Calu3 (cell line): ENCODE data around the gene NEURL1. TPM values are rescaled to one million over a fixed set of nuclear protein-coding genes. Genes with fewer than 3 reads are reported as not detected.

Experiments
- Bru-seq: library from RNA; stranded (reverse); fragments of 400-500 nt; gene quantifications from one replicate; lab custom pipeline; 2021; lab: Mats Ljungman, UMichigan
- BruChase-seq, 2 experiments: library from RNA; stranded (reverse); fragments of 400-500 nt; gene quantifications; one replicate each; lab custom pipeline; 2021; lab: Mats Ljungman, UMichigan
- BruUV-seq: library from RNA; stranded (reverse); fragments of 400-500 nt; replicated peaks from 2 replicates; lab custom pipeline; 2021; lab: Mats Ljungman, UMichigan
- CTCF ChIA-PET: fragments of 300-600 bp; sonication (Branson Sonifier 250); formaldehyde crosslinking; loops from one replicate; lab custom pipeline; 2022; ENCODE audit warnings: antibody characterized with exemption; lab: Charles Lee
- DNase-seq: peaks from one replicate; pipeline ENCODE4 v3.0.0; 2022
- H3K27ac Mint-ChIP-seq: one replicate; pipeline ENCODE4 v1.8.0; 2022; ENCODE audit warnings: mixed read lengths; ENCODE audit not compliant: unreplicated experiment
- H3K27me3 Mint-ChIP-seq: one replicate; pipeline ENCODE4 v1.8.0; 2022; ENCODE audit warnings: mixed read lengths; ENCODE audit not compliant: unreplicated experiment
- H3K36me3 Mint-ChIP-seq: one replicate; pipeline ENCODE4 v1.8.0; 2022; ENCODE audit warnings: mild to moderate bottlenecking, moderate library complexity, mixed read lengths; ENCODE audit not compliant: insufficient read depth, unreplicated experiment
- H3K4me1 Mint-ChIP-seq: one replicate; pipeline ENCODE4 v1.8.0; 2022; ENCODE audit warnings: mild to moderate bottlenecking, low read depth, mixed read lengths; ENCODE audit not compliant: unreplicated experiment
- H3K4me3 Mint-ChIP-seq: one replicate; pipeline ENCODE4 v1.8.0; 2022; ENCODE audit warnings: mild to moderate bottlenecking, low read depth, moderate library complexity, mixed read lengths; ENCODE audit not compliant: unreplicated experiment
- H3K9me3 Mint-ChIP-seq: one replicate; pipeline ENCODE4 v1.8.0; 2022; ENCODE audit warnings: low read depth, mixed read lengths; ENCODE audit not compliant: unreplicated experiment
- CTCF ChIP-seq: fragments of 200-600 bp; IDR thresholded peaks from one replicate; pipeline ENCODE4 v1.8.0; 2022; ENCODE audit warnings: antibody characterized with exemption; ENCODE audit not compliant: unreplicated experiment
- intact Hi-C: fragments of 100-400 bp; cut with micrococcal nuclease; formaldehyde crosslinking; loops from one replicate; pipeline ENCODE4 v1.10.0; 2022; ENCODE audit not compliant: unreplicated experiment
- long read RNA-seq: library from polyadenylated mRNA; stranded (forward); transcript quantifications from one replicate; pipeline ENCODE4 v2.0.0, GENCODE V29; 2022
- total RNA-seq: library from RNA; stranded (reverse); gene quantifications from 2 replicates; pipeline ENCODE4 v1.2.3, GENCODE V29; 2022

The NEURL1 gene, protein sequence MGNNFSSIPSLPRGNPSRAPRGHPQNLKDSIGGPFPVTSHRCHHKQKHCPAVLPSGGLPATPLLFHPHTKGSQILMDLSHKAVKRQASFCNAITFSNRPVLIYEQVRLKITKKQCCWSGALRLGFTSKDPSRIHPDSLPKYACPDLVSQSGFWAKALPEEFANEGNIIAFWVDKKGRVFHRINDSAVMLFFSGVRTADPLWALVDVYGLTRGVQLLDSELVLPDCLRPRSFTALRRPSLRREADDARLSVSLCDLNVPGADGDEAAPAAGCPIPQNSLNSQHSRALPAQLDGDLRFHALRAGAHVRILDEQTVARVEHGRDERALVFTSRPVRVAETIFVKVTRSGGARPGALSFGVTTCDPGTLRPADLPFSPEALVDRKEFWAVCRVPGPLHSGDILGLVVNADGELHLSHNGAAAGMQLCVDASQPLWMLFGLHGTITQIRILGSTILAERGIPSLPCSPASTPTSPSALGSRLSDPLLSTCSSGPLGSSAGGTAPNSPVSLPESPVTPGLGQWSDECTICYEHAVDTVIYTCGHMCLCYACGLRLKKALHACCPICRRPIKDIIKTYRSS
- 0.22 TPM in 1 of 2 replicates, not detected in the other for total RNA-seq
- Bru-seq, nascent RNA = percentile 9 among the genes with signal in this experiment
- BruChase-seq, experiment 1, labeled RNA remaining after a 6-hour chase = percentile 6 among the genes with signal in this experiment
- BruChase-seq, experiment 2, labeled RNA remaining after a 2-hour chase = percentile 3 among the genes with signal in this experiment
- long read RNA-seq, partial matches to known transcripts = 0 of 1 reads
- long read RNA-seq, other reads (novel, unspliced or antisense) = 1 of 1 reads

DNA sequence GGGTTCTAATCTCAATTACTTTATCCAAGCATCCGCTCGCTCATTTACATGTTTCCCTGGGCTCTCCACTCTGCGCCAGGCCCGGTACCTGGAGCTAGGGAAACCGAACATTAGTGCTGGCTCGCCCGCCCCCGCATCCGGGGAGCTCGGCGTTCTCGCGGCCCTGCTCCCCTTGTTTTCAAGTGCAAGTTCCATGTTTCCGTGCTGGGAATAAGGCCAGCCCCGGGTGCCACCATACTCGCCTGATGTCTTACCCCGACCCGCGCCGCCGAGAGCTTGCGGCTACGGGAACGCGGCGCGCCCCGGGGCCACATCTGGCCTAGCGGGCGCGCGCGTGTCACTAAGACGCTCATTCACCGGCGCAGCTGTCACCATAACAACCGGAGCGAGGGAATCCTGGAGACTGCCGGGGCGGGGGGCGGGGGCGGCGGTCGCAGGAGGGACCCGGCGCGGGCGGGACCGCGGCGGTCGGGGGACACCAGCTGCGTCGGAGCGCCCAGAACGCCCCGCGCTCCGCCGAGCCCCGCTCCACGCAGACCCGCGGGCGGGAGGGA is at the start of gene NEURL1:
Gene NEURL1, plus strand, starts transcription at position 344 of the 554 bp plus-strand sequence. CDS start 683 bp downstream, outside the sequence.
- H3K4me1 Mint-ChIP-seq = peaks cover 22% of the 10 kb centered on the region
- no peaks in the 10 kb centered on the region for H3K9me3 Mint-ChIP-seq
- peaks cover 64% of the 10 kb centered on the region for H3K27me3 Mint-ChIP-seq
- CTCF ChIA-PET = interaction anchor here (0.6 kb wide), 1 partner anchor 28 kb away, joined by 4 read pairs; no protein-coding TSS in a partner anchor
- no peak for TF ChIP-seq CTCF
- no peaks in the 10 kb centered on the region for H3K36me3 Mint-ChIP-seq
- no TSS peak for BruUV-seq
- DNase-seq = no peak
- H3K27ac Mint-ChIP-seq = no peak within 1 kb of the TSS
- intact Hi-C loops = no loop called here
- H3K4me3 Mint-ChIP-seq = peak within 1 kb of the TSS; percentile 67

DNA sequence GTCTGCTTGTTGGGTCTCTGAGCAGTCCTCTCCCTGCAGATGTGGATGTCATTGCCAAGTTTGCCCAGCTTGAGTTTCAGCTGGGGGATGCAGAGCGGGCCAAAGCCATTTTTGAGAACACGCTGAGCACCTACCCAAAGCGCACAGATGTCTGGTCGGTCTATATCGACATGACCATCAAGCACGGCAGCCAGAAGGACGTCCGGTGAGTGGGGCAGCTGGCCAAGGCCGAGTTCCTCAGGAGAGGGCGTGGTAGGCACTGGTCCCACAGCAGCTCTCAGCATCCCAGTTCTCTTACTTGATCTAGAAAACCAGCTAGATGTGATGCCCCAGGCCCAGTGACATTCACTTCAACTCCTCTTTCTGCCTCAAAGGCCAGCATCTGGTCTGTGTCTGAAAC is 49.0 kb upstream of the NEURL1 start:
- Mint-ChIP-seq H3K9me3 (no peaks in the 10 kb centered on the region), H3K27me3 (no peaks in the 10 kb centered on the region), H3K36me3 (peaks cover 27% of the 10 kb centered on the region), H3K27ac (no peak overlapping the region), H3K4me3 (no peak overlapping the region), H3K4me1 (peaks cover 3% of the 10 kb centered on the region)
- no TSS peak for BruUV-seq
- intact Hi-C loops = no loop called here
- no peak for DNase-seq
- TF ChIP-seq CTCF = no peak
- CTCF ChIA-PET = no interaction called here

DNA sequence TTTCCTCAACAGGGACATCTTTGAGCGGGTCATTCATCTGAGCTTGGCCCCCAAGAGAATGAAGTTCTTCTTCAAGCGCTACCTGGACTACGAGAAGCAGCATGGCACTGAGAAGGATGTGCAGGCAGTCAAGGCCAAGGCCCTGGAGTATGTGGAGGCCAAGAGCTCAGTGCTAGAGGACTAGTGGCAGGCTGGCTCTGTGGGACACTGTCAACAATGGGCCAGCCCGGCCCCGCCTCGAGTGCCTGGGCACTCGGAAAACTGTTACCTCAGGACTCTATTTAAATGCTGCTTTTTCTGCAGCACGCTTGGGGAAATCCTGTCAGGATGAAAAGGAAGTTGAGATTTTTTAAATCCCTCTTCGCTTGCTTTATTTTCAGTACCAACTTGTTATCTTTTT is 48.1 kb upstream of the NEURL1 start:
- Mint-ChIP-seq H3K36me3 (peaks cover 21% of the 10 kb centered on the region), H3K27ac (no peak overlapping the region), H3K4me3 (no peak overlapping the region), H3K9me3 (no peaks in the 10 kb centered on the region), H3K27me3 (no peaks in the 10 kb centered on the region), H3K4me1 (peaks cover 9% of the 10 kb centered on the region)
- no TSS peak for BruUV-seq
- intact Hi-C loops = no loop called here
- no peak for TF ChIP-seq CTCF
- CTCF ChIA-PET = interaction anchor here (1.0 kb wide), 1 partner anchor 79 kb away, joined by 3 read pairs; no protein-coding TSS in a partner anchor
- DNase-seq = no peak
